Ishikawa (cell line): ENCODE results near the gene ETV3.

Experiments used
- CEBPB ChIP-seq: IDR thresholded peaks from 2 replicates; pipeline ENCODE4 v1.6.1; 2012
- CREB1 ChIP-seq: IDR thresholded peaks from 2 replicates; pipeline ENCODE4 v1.6.1; 2012; ENCODE audit warnings: low read depth
- EGR1 ChIP-seq: IDR thresholded peaks from 2 replicates; pipeline ENCODE4 v1.6.1; 2012
- EP300 ChIP-seq: IDR thresholded peaks from 2 replicates; pipeline ENCODE4 v1.6.1; 2012; ENCODE audit warnings: borderline replicate concordance
- FOXM1 ChIP-seq: IDR thresholded peaks from 2 replicates; pipeline ENCODE4 v1.6.1; 2012; ENCODE audit warnings: low read depth, borderline replicate concordance
- NFIC ChIP-seq: IDR thresholded peaks from 2 replicates; pipeline ENCODE4 v1.6.1; 2012
- TAF1 ChIP-seq: IDR thresholded peaks from 2 replicates; pipeline ENCODE4 v1.6.1; 2012; ENCODE audit warnings: low read depth, mild to moderate bottlenecking
- TEAD4 ChIP-seq: IDR thresholded peaks from 2 replicates; pipeline ENCODE4 v1.6.1; 2012
- YY1 ChIP-seq: IDR thresholded peaks from 2 replicates; pipeline ENCODE4 v1.6.1; 2012; ENCODE audit warnings: low read depth
- ZBTB7A ChIP-seq: IDR thresholded peaks from 2 replicates; pipeline ENCODE4 v1.6.1; 2012; ENCODE audit warnings: low read depth
- TF ChIP-seq, protein P1 (sequence below): IDR thresholded peaks from 2 replicates; pipeline ENCODE4 v1.6.1; 2012; ENCODE audit warnings: low read depth, mild to moderate bottlenecking
- TF ChIP-seq, protein P2 (sequence below): IDR thresholded peaks from 2 replicates; pipeline ENCODE4 v1.6.1; 2012

DNA sequence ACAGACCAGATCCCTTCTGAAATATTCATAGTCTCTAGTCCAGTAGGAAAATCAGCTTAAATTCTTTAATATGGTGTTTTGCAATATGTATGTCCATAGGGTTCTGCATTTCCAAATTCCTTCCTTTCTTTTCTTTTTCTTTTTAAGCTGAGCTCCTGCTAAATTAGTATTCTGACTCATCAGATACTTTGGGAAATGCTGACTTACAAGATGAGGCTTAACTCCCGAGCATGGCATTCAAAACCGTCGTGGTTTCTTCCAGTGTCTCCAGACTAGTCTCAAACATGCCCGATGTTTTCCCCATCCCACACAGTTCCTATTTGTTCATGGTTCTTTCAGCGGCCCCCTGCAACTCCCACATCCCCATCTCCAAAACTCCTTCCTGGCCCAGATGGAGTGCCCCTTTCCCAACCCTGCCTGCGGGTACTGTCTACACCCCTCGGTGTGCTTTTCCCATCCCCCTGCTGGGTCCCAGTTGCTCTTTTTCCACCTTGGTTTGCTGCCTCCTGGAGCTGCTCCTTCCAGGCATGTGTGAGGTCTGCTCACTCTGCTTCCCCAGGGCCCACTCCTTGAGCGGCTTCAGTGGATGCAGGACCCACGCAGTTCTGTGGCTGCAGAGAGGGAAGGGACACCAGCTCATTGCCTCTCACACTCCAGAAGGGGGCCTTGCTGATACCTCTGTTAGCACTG is 19.5 kb upstream of the ETV3 start:
- no peak for TF ChIP-seq CREB1
- TF ChIP-seq YY1: no peak
- no peak for TF ChIP-seq EP300
- TF ChIP-seq TAF1: no peak
- no peak for TF ChIP-seq TEAD4
- TF ChIP-seq ZBTB7A: no peak
- no peak for TF ChIP-seq EGR1
- TF ChIP-seq, protein P1, sequence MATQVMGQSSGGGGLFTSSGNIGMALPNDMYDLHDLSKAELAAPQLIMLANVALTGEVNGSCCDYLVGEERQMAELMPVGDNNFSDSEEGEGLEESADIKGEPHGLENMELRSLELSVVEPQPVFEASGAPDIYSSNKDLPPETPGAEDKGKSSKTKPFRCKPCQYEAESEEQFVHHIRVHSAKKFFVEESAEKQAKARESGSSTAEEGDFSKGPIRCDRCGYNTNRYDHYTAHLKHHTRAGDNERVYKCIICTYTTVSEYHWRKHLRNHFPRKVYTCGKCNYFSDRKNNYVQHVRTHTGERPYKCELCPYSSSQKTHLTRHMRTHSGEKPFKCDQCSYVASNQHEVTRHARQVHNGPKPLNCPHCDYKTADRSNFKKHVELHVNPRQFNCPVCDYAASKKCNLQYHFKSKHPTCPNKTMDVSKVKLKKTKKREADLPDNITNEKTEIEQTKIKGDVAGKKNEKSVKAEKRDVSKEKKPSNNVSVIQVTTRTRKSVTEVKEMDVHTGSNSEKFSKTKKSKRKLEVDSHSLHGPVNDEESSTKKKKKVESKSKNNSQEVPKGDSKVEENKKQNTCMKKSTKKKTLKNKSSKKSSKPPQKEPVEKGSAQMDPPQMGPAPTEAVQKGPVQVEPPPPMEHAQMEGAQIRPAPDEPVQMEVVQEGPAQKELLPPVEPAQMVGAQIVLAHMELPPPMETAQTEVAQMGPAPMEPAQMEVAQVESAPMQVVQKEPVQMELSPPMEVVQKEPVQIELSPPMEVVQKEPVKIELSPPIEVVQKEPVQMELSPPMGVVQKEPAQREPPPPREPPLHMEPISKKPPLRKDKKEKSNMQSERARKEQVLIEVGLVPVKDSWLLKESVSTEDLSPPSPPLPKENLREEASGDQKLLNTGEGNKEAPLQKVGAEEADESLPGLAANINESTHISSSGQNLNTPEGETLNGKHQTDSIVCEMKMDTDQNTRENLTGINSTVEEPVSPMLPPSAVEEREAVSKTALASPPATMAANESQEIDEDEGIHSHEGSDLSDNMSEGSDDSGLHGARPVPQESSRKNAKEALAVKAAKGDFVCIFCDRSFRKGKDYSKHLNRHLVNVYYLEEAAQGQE: no peak
- TF ChIP-seq, protein P2, sequence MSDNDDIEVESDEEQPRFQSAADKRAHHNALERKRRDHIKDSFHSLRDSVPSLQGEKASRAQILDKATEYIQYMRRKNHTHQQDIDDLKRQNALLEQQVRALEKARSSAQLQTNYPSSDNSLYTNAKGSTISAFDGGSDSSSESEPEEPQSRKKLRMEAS: no peak
- no peak for TF ChIP-seq CEBPB
- TF ChIP-seq FOXM1: no peak
- TF ChIP-seq NFIC: no peak
